Ascending aorta (tissue), 2 donors: ENCODE data around the gene NTM. TPM values are rescaled to one million over a fixed set of nuclear protein-coding genes. Genes with fewer than 3 reads are reported as not detected.

Experiments
- DNase-seq, 2 donors: peaks; one replicate each; pipeline ENCODE4 v3.0.0-alpha.2; 2019; ENCODE audit warnings: low spot score in 2 of 2
- H3K27ac ChIP-seq, 2 donors: fragments of 200-600 bp; sonication (generic); one replicate each; pipeline ENCODE4 v1.5.1; 2016 to 2017; ENCODE audit warnings: mild to moderate bottlenecking in 1 of 2
- H3K27me3 ChIP-seq: fragments of 200-600 bp; sonication (generic); one replicate; pipeline ENCODE4 v1.5.1; 2017
- H3K36me3 ChIP-seq, 2 donors: fragments of 200-600 bp; sonication (generic); one replicate each; pipeline ENCODE4 v1.5.1; 2016
- H3K4me1 ChIP-seq, 2 donors: fragments of 200-600 bp; sonication (generic); one replicate each; pipeline ENCODE4 v1.5.1; 2016 to 2017; ENCODE audit warnings: mild to moderate bottlenecking in 1 of 2
- H3K4me3 ChIP-seq, 2 donors: fragments of 200-600 bp; sonication (generic); one replicate each; pipeline ENCODE4 v1.5.1; 2016 to 2017; ENCODE audit warnings: mild to moderate bottlenecking in 1 of 2
- H3K9me3 ChIP-seq, 2 donors: fragments of 200-600 bp; sonication (generic); one replicate each; pipeline ENCODE4 v1.5.1; 2016
- intact Hi-C: fragments of 100-400 bp; cut with DNase I; formaldehyde crosslinking; loops from one replicate; pipeline ENCODE4 v1.15.1; 2023
- total RNA-seq: library from RNA; depleted of rRNA; stranded (reverse); fragments of >200 nt; gene quantifications from one replicate; pipeline ENCODE4 v1.1.0, GENCODE V29; 2016
- TF ChIP-seq, protein P1 (sequence below), 3 experiments: fragments of 200-600 bp in 2 of 3; fragments of 450-650 bp in 1 of 3; sonication (generic) in 2 of 3; IDR thresholded peaks; one replicate each; pipeline ENCODE4 v1.5.1; 2016 to 2019; ENCODE audit warnings: antibody characterized with exemption in 3 of 3, mild to moderate bottlenecking in 1 of 3, moderate library complexity in 1 of 3

The NTM gene
- total RNA-seq, 1 donor from 2014 or later, result not detected

GRCh38 chr11:131454490-131454889, 84.1 kb downstream of the NTM start:
- TF ChIP-seq, protein P1, sequence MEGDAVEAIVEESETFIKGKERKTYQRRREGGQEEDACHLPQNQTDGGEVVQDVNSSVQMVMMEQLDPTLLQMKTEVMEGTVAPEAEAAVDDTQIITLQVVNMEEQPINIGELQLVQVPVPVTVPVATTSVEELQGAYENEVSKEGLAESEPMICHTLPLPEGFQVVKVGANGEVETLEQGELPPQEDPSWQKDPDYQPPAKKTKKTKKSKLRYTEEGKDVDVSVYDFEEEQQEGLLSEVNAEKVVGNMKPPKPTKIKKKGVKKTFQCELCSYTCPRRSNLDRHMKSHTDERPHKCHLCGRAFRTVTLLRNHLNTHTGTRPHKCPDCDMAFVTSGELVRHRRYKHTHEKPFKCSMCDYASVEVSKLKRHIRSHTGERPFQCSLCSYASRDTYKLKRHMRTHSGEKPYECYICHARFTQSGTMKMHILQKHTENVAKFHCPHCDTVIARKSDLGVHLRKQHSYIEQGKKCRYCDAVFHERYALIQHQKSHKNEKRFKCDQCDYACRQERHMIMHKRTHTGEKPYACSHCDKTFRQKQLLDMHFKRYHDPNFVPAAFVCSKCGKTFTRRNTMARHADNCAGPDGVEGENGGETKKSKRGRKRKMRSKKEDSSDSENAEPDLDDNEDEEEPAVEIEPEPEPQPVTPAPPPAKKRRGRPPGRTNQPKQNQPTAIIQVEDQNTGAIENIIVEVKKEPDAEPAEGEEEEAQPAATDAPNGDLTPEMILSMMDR (IDR thresholded peaks at IDR 0.05), result no peak
- Histone ChIP-seq H3K27me3 (no peaks in the 10 kb centered on the region), H3K36me3 (no peaks in the 10 kb centered on the region), H3K27ac (no peak overlapping the region), H3K9me3 (no peaks in the 10 kb centered on the region), H3K4me1 (no peaks in the 10 kb centered on the region), H3K4me3 (no peak overlapping the region)
- intact Hi-C loops, result no loop called here
- no peak for DNase-seq

DNA sequence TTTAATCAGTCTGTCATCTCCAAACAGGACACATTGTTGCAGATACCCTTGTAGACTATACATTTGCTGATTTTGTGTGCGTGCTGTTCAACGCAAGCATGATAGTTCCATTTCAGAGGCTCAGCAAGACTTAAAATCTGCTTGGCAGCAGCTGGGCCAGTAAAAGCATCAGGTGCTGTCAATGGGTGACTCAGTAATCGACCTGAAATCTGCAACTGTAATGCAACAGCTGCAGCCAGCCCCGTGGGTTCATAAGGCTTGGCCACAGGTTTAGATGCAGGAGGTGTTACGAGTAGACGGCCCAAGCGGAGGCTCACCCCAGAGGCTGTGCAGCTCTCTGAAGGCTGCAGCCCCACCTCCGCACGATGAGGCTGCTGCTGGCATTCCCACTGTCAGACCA, 84.6 kb downstream of the NTM start:
- no peaks in the 10 kb centered on the region for H3K4me1 ChIP-seq
- DNase-seq, result no peak
- no peak overlapping the region for H3K27ac ChIP-seq
- no peaks in the 10 kb centered on the region for H3K27me3 ChIP-seq
- no peaks in the 10 kb centered on the region for H3K9me3 ChIP-seq
- H3K4me3 ChIP-seq, result no peak overlapping the region
- TF ChIP-seq, protein P1 (IDR thresholded peaks at IDR 0.05), result no peak
- no peaks in the 10 kb centered on the region for H3K36me3 ChIP-seq
- intact Hi-C loops, result no loop called here

GRCh38 chr11:131455843-131456704, 85.7 kb downstream of the NTM start:
- Histone ChIP-seq H3K27ac (no peak overlapping the region), H3K4me3 (no peak overlapping the region), H3K9me3 (no peaks in the 10 kb centered on the region), H3K4me1 (no peaks in the 10 kb centered on the region), H3K36me3 (no peaks in the 10 kb centered on the region), H3K27me3 (no peaks in the 10 kb centered on the region)
- intact Hi-C loops, result no loop called here
- TF ChIP-seq, protein P1 (IDR thresholded peaks at IDR 0.05), result no peak
- DNase-seq, result no peak

DNA sequence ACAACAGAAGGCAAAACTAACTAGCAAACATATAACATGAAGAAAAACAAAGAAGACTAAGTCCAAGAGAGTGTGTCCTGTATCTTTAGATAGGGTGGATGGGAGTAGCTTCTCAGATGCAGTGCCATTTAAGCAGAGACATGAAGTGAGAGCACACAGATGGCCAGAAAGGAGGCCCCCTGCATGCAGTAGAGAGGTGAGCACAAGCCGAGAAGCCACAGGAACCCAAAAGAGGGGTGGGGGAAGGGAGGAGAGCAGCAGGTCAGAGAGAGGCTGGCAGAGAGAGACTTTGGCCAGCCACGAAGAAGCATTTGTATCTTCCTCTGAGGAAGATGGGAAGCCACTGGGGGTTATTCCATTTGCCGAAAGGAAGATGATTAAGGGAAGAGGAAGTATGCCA, 86.7 kb downstream of the NTM start:
- Histone ChIP-seq H3K27me3 (no peaks in the 10 kb centered on the region), H3K27ac (no peak overlapping the region), H3K4me3 (no peak overlapping the region), H3K36me3 (no peaks in the 10 kb centered on the region), H3K4me1 (no peaks in the 10 kb centered on the region), H3K9me3 (no peaks in the 10 kb centered on the region)
- intact Hi-C loops, result no loop called here
- DNase-seq, result no peak
- TF ChIP-seq, protein P1 (IDR thresholded peaks at IDR 0.05), result no peak

DNA sequence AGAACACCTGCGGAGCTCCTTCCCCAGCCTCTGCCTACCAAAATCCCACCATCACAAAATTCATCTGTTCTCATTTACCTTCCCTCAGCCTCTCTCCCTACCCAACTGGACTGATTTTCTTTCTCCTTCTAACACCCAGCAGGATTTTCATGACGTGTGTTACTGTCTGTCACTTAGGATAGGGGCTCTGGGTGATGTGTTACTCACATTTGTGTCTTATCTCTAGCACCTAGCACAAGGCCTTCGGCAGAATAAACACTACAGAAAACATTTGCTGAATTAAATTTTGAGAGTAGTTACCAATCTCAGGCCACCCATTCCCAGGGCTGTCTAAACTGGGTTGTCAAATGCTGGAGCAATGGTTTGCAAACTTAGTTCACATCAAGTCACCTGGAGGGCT, 88.0 kb downstream of the NTM start:
- H3K36me3 ChIP-seq, result no peaks in the 10 kb centered on the region
- H3K27me3 ChIP-seq, result no peaks in the 10 kb centered on the region
- TF ChIP-seq, protein P1 (IDR thresholded peaks at IDR 0.05), result no peak
- no peak overlapping the region for H3K27ac ChIP-seq
- no peak for DNase-seq
- no peak overlapping the region for H3K4me3 ChIP-seq
- H3K9me3 ChIP-seq, result no peaks in the 10 kb centered on the region
- H3K4me1 ChIP-seq, result no peaks in the 10 kb centered on the region
- intact Hi-C loops, result no loop called here
